H9 (cell line): ENCODE data around the gene RTTN. TPM values are rescaled to one million over a fixed set of nuclear protein-coding genes. Genes with fewer than 3 reads are reported as not detected.
A peak's percentile ranks its signal among the peaks of the same experiment; 100 is the strongest.

Experiments used
- DNase-seq: peaks from one replicate; pipeline ENCODE4 v3.0.0-alpha.2; 2017
- H2AFZ ChIP-seq: one replicate; pipeline ENCODE4 v1.6.1; 2013; ENCODE audit warnings: mild to moderate bottlenecking, low read length, control low read depth, moderate library complexity
- H2AK5ac ChIP-seq: 2 replicates; pipeline ENCODE4 v1.6.1; 2013; ENCODE audit warnings: low read length, control low read depth, mixed read lengths; ENCODE audit not compliant: insufficient read length
- H2BK120ac ChIP-seq: one replicate; pipeline ENCODE4 v1.6.1; 2013; ENCODE audit warnings: low read depth, mild to moderate bottlenecking, low read length, control low read depth, inconsistent platforms; ENCODE audit not compliant: poor library complexity, severe bottlenecking
- H2BK12ac ChIP-seq: 2 replicates; pipeline ENCODE4 v1.6.1; 2013; ENCODE audit warnings: low read length, control low read depth, mixed read lengths, low read depth; ENCODE audit not compliant: insufficient read length
- H2BK15ac ChIP-seq: 2 replicates; pipeline ENCODE4 v1.6.1; 2013; ENCODE audit warnings: low read depth, low read length, control low read depth
- H2BK20ac ChIP-seq: one replicate; pipeline ENCODE4 v1.6.1; 2013; ENCODE audit warnings: low read depth, mild to moderate bottlenecking, low read length, control low read depth, inconsistent platforms; ENCODE audit not compliant: poor library complexity, severe bottlenecking
- H2BK5ac ChIP-seq: 2 replicates; pipeline ENCODE4 v1.6.1; 2013; ENCODE audit warnings: low read length, control low read depth, mixed read lengths; ENCODE audit not compliant: insufficient read length
- H3K14ac ChIP-seq: 2 replicates; pipeline ENCODE4 v1.6.1; 2013; ENCODE audit warnings: low read length, control low read depth; ENCODE audit not compliant: insufficient read depth
- H3K18ac ChIP-seq: 2 replicates; pipeline ENCODE4 v1.6.1; 2013; ENCODE audit warnings: low read depth, mild to moderate bottlenecking, mixed read lengths, low read length, control low read depth; ENCODE audit not compliant: insufficient read length
- H3K23ac ChIP-seq: 2 replicates; pipeline ENCODE4 v1.6.1; 2013; ENCODE audit warnings: low read length, control low read depth, mixed read lengths, low read depth; ENCODE audit not compliant: insufficient read length
- H3K23me2 ChIP-seq: 2 replicates; pipeline ENCODE4 v1.6.1; 2013; ENCODE audit warnings: low read depth, mild to moderate bottlenecking, mixed read lengths, low read length, control low read depth; ENCODE audit not compliant: insufficient read length, poor library complexity, severe bottlenecking
- H3K27ac ChIP-seq: 2 replicates; pipeline ENCODE4 v1.5.1; 2013; ENCODE audit warnings: low read length, control low read depth, mixed read lengths, low read depth; ENCODE audit not compliant: insufficient read length
- H3K27me3 ChIP-seq: 2 replicates; pipeline ENCODE4 v1.6.1; 2013; ENCODE audit warnings: low read length, control low read depth, inconsistent platforms; ENCODE audit not compliant: insufficient read depth
- H3K4ac ChIP-seq: 2 replicates; pipeline ENCODE4 v1.6.1; 2013; ENCODE audit warnings: low read depth, mild to moderate bottlenecking, control low read depth, inconsistent platforms, low read length, moderate library complexity
- H3K4me1 ChIP-seq: 2 replicates; pipeline ENCODE4 v1.6.1; 2013; ENCODE audit warnings: low read length, control low read depth, inconsistent platforms; ENCODE audit not compliant: insufficient read depth
- H3K4me2 ChIP-seq: 2 replicates; pipeline ENCODE4 v1.6.1; 2013; ENCODE audit warnings: low read length, control low read depth, mixed read lengths; ENCODE audit not compliant: insufficient read length, insufficient read depth
- H3K56ac ChIP-seq: 2 replicates; pipeline ENCODE4 v1.6.1; 2013; ENCODE audit warnings: low read depth, mild to moderate bottlenecking, mixed read lengths, low read length, control low read depth; ENCODE audit not compliant: insufficient read length
- H3K79me1 ChIP-seq: 2 replicates; pipeline ENCODE4 v1.6.1; 2013; ENCODE audit warnings: low read depth, mild to moderate bottlenecking, moderate library complexity, low read length, control low read depth, inconsistent platforms; ENCODE audit not compliant: insufficient read depth, poor library complexity, severe bottlenecking
- H3K79me2 ChIP-seq: 2 replicates; pipeline ENCODE4 v1.6.1; 2013; ENCODE audit warnings: low read length, control low read depth, inconsistent platforms; ENCODE audit not compliant: insufficient read depth
- H3K9ac ChIP-seq: 2 replicates; pipeline ENCODE4 v1.6.1; 2013; ENCODE audit warnings: low read length, control low read depth, mixed read lengths; ENCODE audit not compliant: insufficient read length; ENCODE audit errors: extremely low read depth
- H3K9me3 ChIP-seq: one replicate; pipeline ENCODE4 v1.6.1; 2013; ENCODE audit warnings: low read depth, low read length, inconsistent platforms; ENCODE audit not compliant: control insufficient read depth
- H3T11ph ChIP-seq: one replicate; pipeline ENCODE4 v1.6.1; 2013; ENCODE audit warnings: mild to moderate bottlenecking, low read length, control low read depth, inconsistent platforms
- H4K20me1 ChIP-seq: one replicate; pipeline ENCODE4 v1.6.1; 2013; ENCODE audit not compliant: control insufficient read depth, insufficient read length, insufficient read depth
- H4K5ac ChIP-seq: 2 replicates; pipeline ENCODE4 v1.6.1; 2013; ENCODE audit warnings: low read depth, mild to moderate bottlenecking, mixed read lengths, low read length, control low read depth; ENCODE audit not compliant: insufficient read length
- H4K8ac ChIP-seq: replicated peaks from 2 replicates; pipeline ENCODE4 v1.6.1; 2013; ENCODE audit warnings: low read length, control low read depth, mixed read lengths, low read depth; ENCODE audit not compliant: insufficient read length
- H4K91ac ChIP-seq: 2 replicates; pipeline ENCODE4 v1.6.1; 2013; ENCODE audit warnings: low read depth, mild to moderate bottlenecking, moderate library complexity, mixed read lengths, low read length, control low read depth; ENCODE audit not compliant: insufficient read length
- H3K27ac Mint-ChIP-seq, 3 experiments: 2 replicates in 2 of 3; 3 replicates in 1 of 3; pipeline ENCODE4 v1.8.0; 2020 to 2021; ENCODE audit warnings: mixed read lengths in 3 of 3, mild to moderate bottlenecking in 1 of 3, moderate library complexity in 1 of 3
- H3K27me3 Mint-ChIP-seq: 2 replicates; pipeline ENCODE4 v1.8.0; 2021; ENCODE audit warnings: low read depth, mild to moderate bottlenecking, moderate library complexity, mixed read lengths
- H3K36me3 Mint-ChIP-seq, 3 experiments: 2 replicates in 2 of 3; 3 replicates in 1 of 3; pipeline ENCODE4 v1.8.0; 2020 to 2021; ENCODE audit warnings: low read depth in 3 of 3, mixed read lengths in 3 of 3; ENCODE audit not compliant: insufficient read depth in 1 of 3
- H3K4me1 Mint-ChIP-seq, 2 experiments: 2 replicates each; pipeline ENCODE4 v1.8.0; 2020; ENCODE audit warnings: mixed read lengths in 2 of 2
- H3K4me3 Mint-ChIP-seq, 2 experiments: 2 replicates in 1 of 2; 3 replicates in 1 of 2; pipeline ENCODE4 v1.8.0; 2020 to 2021; ENCODE audit warnings: mild to moderate bottlenecking in 2 of 2, mixed read lengths in 2 of 2, moderate library complexity in 1 of 2
- H3K9me3 Mint-ChIP-seq, 2 experiments: 2 replicates in 1 of 2; 3 replicates in 1 of 2; pipeline ENCODE4 v1.8.0; 2020; ENCODE audit warnings: mild to moderate bottlenecking in 2 of 2, mixed read lengths in 2 of 2, moderate library complexity in 1 of 2
- CTCF ChIP-seq: fragments of 200-600 bp; sonication (generic); conservative IDR thresholded peaks from 3 replicates; pipeline ENCODE4 v1.8.0; 2021; ENCODE audit warnings: antibody characterized with exemption, mild to moderate bottlenecking
- WGBS: extraction: QIAGEN DNeasy Blood & Tissue Kit; methylation state at CpG from one replicate; pipeline ENCODE4 v1.1.7; 2013; ENCODE audit warnings: missing lambda C conversion rate, low lambda C conversion rate, mixed read lengths; ENCODE audit not compliant: insufficient read length; ENCODE audit errors: extremely low coverage; 5-methylcytosine and 5-hydroxymethylcytosine counted together
- total RNA-seq: library from RNA; stranded (reverse); gene quantifications from 2 replicates; pipeline ENCODE4 v1.2.1, GENCODE V29; 2021

Gene RTTN
- total RNA-seq, 1 experiment from 2014 or later: 17.6 TPM

GRCh38 chr18:69963196-69963595, 242.3 kb downstream of the RTTN start:
- Histone ChIP-seq H3K56ac (no peak overlapping the region), H3K79me2 (no peaks in the 10 kb centered on the region), H2BK20ac (no peak overlapping the region), H4K20me1 (no peaks in the 10 kb centered on the region), H2BK5ac (no peak overlapping the region), H3K23me2 (no peaks in the 10 kb centered on the region), H3K9ac (no peak overlapping the region), H3K4me1 (no peaks in the 10 kb centered on the region), H3K27ac (no peak overlapping the region), H4K5ac (peak overlapping the region; percentile 53), H3K27me3 (no peaks in the 10 kb centered on the region), H3K23ac (no peak overlapping the region), H3K18ac (no peak overlapping the region), H2AK5ac (no peak overlapping the region), H2BK120ac (no peak overlapping the region), H3K79me1 (no peaks in the 10 kb centered on the region), H3K14ac (no peak overlapping the region), H4K91ac (no peak overlapping the region), H3K9me3 (no peaks in the 10 kb centered on the region), H4K8ac (no peak overlapping the region), H3K4me2 (no peak overlapping the region), H3T11ph (no peak overlapping the region), H2AFZ (no peak overlapping the region), H2BK15ac (no peak overlapping the region), H3K4ac (no peak overlapping the region), H2BK12ac (no peak overlapping the region)
- no peak for DNase-seq
- Mint-ChIP-seq H3K36me3 (peaks cover 0 to 1% (median 0%) of the 10 kb centered on the region in 3 experiments; a peak in 2 of 7 replicates), H3K27ac (no peak overlapping the region), H3K4me3 (no peak overlapping the region), H3K4me1 (peaks cover 0 to 2% of the 10 kb centered on the region in 2 experiments; a peak in 2 of 4 replicates), H3K27me3 (no peaks in the 10 kb centered on the region), H3K9me3 (no peaks in the 10 kb centered on the region; a peak in 2 of 5 replicates)
- no CpG with 5 or more reads among the region's 4 CpGs for WGBS
- no peak for TF ChIP-seq CTCF
